ENCODE data around the gene CLCN3.

DNA sequence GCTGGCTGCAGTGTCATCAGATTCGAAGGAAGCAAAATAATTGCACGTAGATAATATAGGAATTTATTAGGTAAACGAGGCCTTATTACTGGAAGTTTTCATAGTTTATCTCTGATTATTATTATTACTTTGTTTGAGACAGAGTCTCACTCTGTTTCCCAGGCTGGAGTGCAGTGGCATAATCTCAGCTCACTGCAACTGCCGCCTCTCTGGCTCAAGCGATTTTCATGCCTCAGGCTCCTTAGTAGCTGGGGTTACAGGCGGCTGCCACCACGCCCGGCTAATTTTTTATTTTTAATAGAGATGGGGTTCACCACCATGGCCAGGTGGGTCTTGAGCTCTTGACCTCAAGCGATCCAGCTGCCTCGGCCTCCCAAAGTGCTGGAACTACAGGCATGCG lies 12.5 kb downstream of the CLCN3 start:
- no peak for TF ChIP-seq EP300 (IDR thresholded peaks at IDR 0.05; ENCODE audit: low read depth)
- TF ChIP-seq CTCF (IDR thresholded peaks at IDR 0.05) = no peak
- TF ChIP-seq POLR2AphosphoS5 (IDR thresholded peaks at IDR 0.05) = no peak
- no peak for TF ChIP-seq POLR2A (IDR thresholded peaks at IDR 0.05)

Measured in transverse colon (tissue), 4 donors.